Fibroblast of lung (primary cell): Measurements from ENCODE around the gene TSEN2.

ENCODE experiments used
- CTCF ChIP-seq, 2 donors: IDR thresholded peaks in 1 of 2; conservative IDR thresholded peaks in 1 of 2; 1 replicate in 1 of 2; 2 replicates in 1 of 2; pipeline ENCODE4 v1.5.1; 2011 to 2012; ENCODE audit warnings: low read length in 2 of 2, control low read depth in 1 of 2, inconsistent platforms in 1 of 2, low read depth in 1 of 2, mild to moderate bottlenecking in 1 of 2
- EZH2 ChIP-seq: IDR thresholded peaks from 2 replicates; pipeline ENCODE4 v1.5.1; 2012; ENCODE audit warnings: low read length, control low read depth, mild to moderate bottlenecking; ENCODE audit errors: missing control alignments

GRCh38 chr3:12556690-12557472, 72.6 kb downstream of the TSEN2 start, which contains the start of gene MKRN2:
- TF ChIP-seq EZH2 (no peak), CTCF (conservative IDR thresholded peaks at IDR 0.05 in 1 of 2, IDR thresholded peaks at IDR 0.05 in 1 of 2; ENCODE audit: low read depth in 1 of 2, low read length in 2 of 2) (no peak)
